ENCODE measurements around the gene DPP10.
"Not testable (repeated sequence)": the region's sequence is repeated elsewhere in the genome, so short reads cannot be mapped to it uniquely, and the experiment has no call there.

Gene DPP10

GRCh38 chr2:115422004-115422634 is 979.7 kb downstream of the DPP10 start:
- no peak for DNase-seq (ENCODE audit: low read depth in 3 of 3)

GRCh38 chr2:115427436-115427835 is 985.0 kb downstream of the DPP10 start:
- no peak for DNase-seq (ENCODE audit: low read depth in 3 of 3)

- DNase-seq (ENCODE audit: low read depth in 3 of 3), result not testable (repeated sequence)
Observed at GRCh38 chr2:115440746-115441145, 998.3 kb downstream of the DPP10 start.

GRCh38 chr2:115443539-115444185 is 1001.2 kb downstream of the DPP10 start:
- no peak for DNase-seq (ENCODE audit: low read depth in 3 of 3)

- DNase-seq (ENCODE audit: low read depth in 3 of 3), result no peak
Observed at GRCh38 chr2:115460008-115460407, 1017.6 kb downstream of the DPP10 start.

- no peak for DNase-seq (ENCODE audit: low read depth in 3 of 3)
Observed at GRCh38 chr2:115480741-115481140, 1038.3 kb downstream of the DPP10 start.

GRCh38 chr2:115481842-115482241 is 1039.4 kb downstream of the DPP10 start:
- DNase-seq (ENCODE audit: low read depth in 3 of 3), result no peak

- DNase-seq (ENCODE audit: low read depth in 3 of 3), result no peak
Observed at GRCh38 chr2:115483666-115484065, 1041.2 kb downstream of the DPP10 start.

GRCh38 chr2:115484486-115484885 is 1042.0 kb downstream of the DPP10 start:
- no peak for DNase-seq (ENCODE audit: low read depth in 3 of 3)

GRCh38 chr2:115484983-115485382 is 1042.5 kb downstream of the DPP10 start:
- no peak for DNase-seq (ENCODE audit: low read depth in 3 of 3)

- DNase-seq (ENCODE audit: low read depth in 3 of 3), result no peak
Observed at GRCh38 chr2:115491186-115491793, 1048.8 kb downstream of the DPP10 start.

GRCh38 chr2:115505331-115505730 is 1062.9 kb downstream of the DPP10 start:
- DNase-seq (ENCODE audit: low read depth in 3 of 3), result no peak

GRCh38 chr2:115520727-115521126 is 1078.3 kb downstream of the DPP10 start:
- no peak for DNase-seq (ENCODE audit: low read depth in 3 of 3)

GRCh38 chr2:115524452-115524851 is 1082.0 kb downstream of the DPP10 start:
- no peak for DNase-seq (ENCODE audit: low read depth in 3 of 3)

GRCh38 chr2:115529627-115530026 is 1087.2 kb downstream of the DPP10 start:
- DNase-seq (ENCODE audit: low read depth in 3 of 3), result no peak

- DNase-seq (ENCODE audit: low read depth in 3 of 3), result no peak
Observed at GRCh38 chr2:115533081-115533480, 1090.6 kb downstream of the DPP10 start.

GRCh38 chr2:115541814-115542213 is 1099.4 kb downstream of the DPP10 start:
- DNase-seq (ENCODE audit: low read depth in 3 of 3), result no peak

GRCh38 chr2:115542331-115542730 is 1099.9 kb downstream of the DPP10 start:
- no peak for DNase-seq (ENCODE audit: low read depth in 3 of 3)

- no peak for DNase-seq (ENCODE audit: low read depth in 3 of 3)
Observed at GRCh38 chr2:115543024-115543423, 1100.6 kb downstream of the DPP10 start.

GRCh38 chr2:115543461-115543860 is 1101.0 kb downstream of the DPP10 start:
- DNase-seq (ENCODE audit: low read depth in 3 of 3), result no peak

GRCh38 chr2:115549611-115550130 is 1107.2 kb downstream of the DPP10 start:
- no peak for DNase-seq (ENCODE audit: low read depth in 3 of 3)

- DNase-seq (ENCODE audit: low read depth in 3 of 3), result no peak
Observed at GRCh38 chr2:115552726-115553125, 1110.3 kb downstream of the DPP10 start.

GRCh38 chr2:115554153-115554552 is 1111.7 kb downstream of the DPP10 start:
- no peak for DNase-seq (ENCODE audit: low read depth in 3 of 3)
